Globus pallidus (tissue), 1 donor: Measurements from ENCODE around the gene LOXL4.

Experiments used
- DNase-seq: peaks from one replicate; pipeline ENCODE4 v3.0.0-alpha.2; 2015; ENCODE audit warnings: low spot score

LOXL4 gene

GRCh38 chr10:98264378-98265065 lies 3.5 kb downstream of the LOXL4 start:
- no peak for DNase-seq

- DNase-seq = no peak
These were observed 4.9 kb downstream of the LOXL4 start for GRCh38 chr10:98263088-98263487.

- no peak for DNase-seq
These were observed 5.4 kb downstream of the LOXL4 start for GRCh38 chr10:98262571-98262970.

- DNase-seq = no peak
These were observed 6.3 kb downstream of the LOXL4 start for GRCh38 chr10:98261436-98262277.

- no peak for DNase-seq
These were observed 7.2 kb downstream of the LOXL4 start for GRCh38 chr10:98260752-98261151.

- no peak for DNase-seq
These were observed 7.6 kb downstream of the LOXL4 start for GRCh38 chr10:98260350-98260749.

GRCh38 chr10:98259606-98260315 lies 8.2 kb downstream of the LOXL4 start:
- DNase-seq = no peak

- no peak for DNase-seq
These were observed 9.1 kb downstream of the LOXL4 start for GRCh38 chr10:98258683-98259454.

GRCh38 chr10:98257961-98258360 lies 10.0 kb downstream of the LOXL4 start:
- no peak for DNase-seq

- DNase-seq = no peak
These were observed 10.8 kb downstream of the LOXL4 start for GRCh38 chr10:98257198-98257597.

GRCh38 chr10:98256692-98257091 lies 11.3 kb downstream of the LOXL4 start:
- no peak for DNase-seq

GRCh38 chr10:98255146-98255877 lies 12.7 kb downstream of the LOXL4 start:
- no peak for DNase-seq

- no peak for DNase-seq
These were observed 13.6 kb downstream of the LOXL4 start for GRCh38 chr10:98254234-98254974.

GRCh38 chr10:98253499-98253898 lies 14.5 kb downstream of the LOXL4 start:
- no peak for DNase-seq

- no peak for DNase-seq
These were observed 15.5 kb downstream of the LOXL4 start for GRCh38 chr10:98252464-98252863.

GRCh38 chr10:98251399-98251798 lies 16.6 kb downstream of the LOXL4 start:
- no peak for DNase-seq

GRCh38 chr10:98249134-98249533 lies 18.9 kb downstream of the LOXL4 start:
- no peak for DNase-seq

- no peak for DNase-seq
These were observed 20.0 kb downstream of the LOXL4 start for GRCh38 chr10:98248018-98248417.

GRCh38 chr10:98246911-98247805 lies 20.8 kb downstream of the LOXL4 start:
- peak; percentile 38 for DNase-seq

GRCh38 chr10:98244586-98244985 lies 23.4 kb downstream of the LOXL4 start:
- DNase-seq = no peak
